Activated CD4-positive, CD25-positive, alpha-beta regulatory T cell treated with anti-CD3 and anti-CD28 coated beads, Interleukin-2, amount 50 U/mL, for 72 hours (primary cell): ENCODE measurements around the gene CASP10.
"Not testable (repeated sequence)": the region's sequence is repeated elsewhere in the genome, so short reads cannot be mapped to it uniquely, and the experiment has no call there.

Experiments used
- DNase-seq: peaks from one replicate; pipeline ENCODE4 v3.0.0; 2021

CASP10 gene

GRCh38 chr2:201182650-201183364, at the start of gene CASP10:
Gene CASP10, plus strand, starts transcription at chr2:201183141. Its CDS starts 2,637 bp downstream, at chr2:201185778.
- no peak for DNase-seq

- no peak for DNase-seq
Observed at GRCh38 chr2:201135386-201135785, 47.6 kb upstream of the CASP10 start.

GRCh38 chr2:201136889-201137321, 46.0 kb upstream of the CASP10 start:
- no peak for DNase-seq

- DNase-seq = no peak
Observed at GRCh38 chr2:201137505-201138400, 45.2 kb upstream of the CASP10 start.

GRCh38 chr2:201138401-201138970, 44.5 kb upstream of the CASP10 start:
- no peak for DNase-seq

- DNase-seq = not testable (repeated sequence)
Observed at GRCh38 chr2:201138986-201139781, 43.8 kb upstream of the CASP10 start.

- no peak for DNase-seq
Observed at GRCh38 chr2:201139836-201140604, 42.9 kb upstream of the CASP10 start.

- DNase-seq = no peak
Observed at GRCh38 chr2:201144101-201145051, 38.6 kb upstream of the CASP10 start.

- no peak for DNase-seq
Observed at GRCh38 chr2:201148434-201148990, 34.4 kb upstream of the CASP10 start.

- no peak for DNase-seq
Observed at GRCh38 chr2:201149064-201149820, 33.7 kb upstream of the CASP10 start.

GRCh38 chr2:201149821-201150165, 33.1 kb upstream of the CASP10 start:
- DNase-seq = not testable (repeated sequence)

GRCh38 chr2:201150454-201151020, 32.4 kb upstream of the CASP10 start:
- no peak for DNase-seq

GRCh38 chr2:201151127-201151981, 31.6 kb upstream of the CASP10 start:
- DNase-seq = no peak

- DNase-seq = no peak
Observed at GRCh38 chr2:201152517-201152916, 30.4 kb upstream of the CASP10 start.

GRCh38 chr2:201152999-201153815, 29.7 kb upstream of the CASP10 start:
- DNase-seq = no peak

GRCh38 chr2:201154615-201155399, 28.1 kb upstream of the CASP10 start:
- no peak for DNase-seq

- DNase-seq = no peak
Observed at GRCh38 chr2:201156036-201156435, 26.9 kb upstream of the CASP10 start.
